Chondrocyte (in vitro differentiated cells): ENCODE results near the gene GTPBP6. TPM values are rescaled to one million over a fixed set of nuclear protein-coding genes. Genes with fewer than 3 reads are reported as not detected.
"Not testable (repeated sequence)": the region's sequence is repeated elsewhere in the genome, so short reads cannot be mapped to it uniquely, and the experiment has no call there.

Experiments used
- DNase-seq: peaks from one replicate; pipeline ENCODE4 v3.0.0; 2021; ENCODE audit warnings: mixed read lengths, low spot score
- H3K27ac Mint-ChIP-seq: one replicate; pipeline ENCODE4 v1.8.0; 2021; ENCODE audit warnings: mild to moderate bottlenecking, moderate library complexity, mixed read lengths; ENCODE audit not compliant: unreplicated experiment
- H3K27me3 Mint-ChIP-seq: 2 replicates; pipeline ENCODE4 v1.8.0; 2021; ENCODE audit warnings: low read depth, mixed read lengths
- H3K36me3 Mint-ChIP-seq: 2 replicates; pipeline ENCODE4 v1.8.0; 2021; ENCODE audit warnings: low read depth, mixed read lengths
- H3K4me1 Mint-ChIP-seq: 2 replicates; pipeline ENCODE4 v1.8.0; 2021; ENCODE audit warnings: low read depth, mild to moderate bottlenecking, mixed read lengths
- H3K4me3 Mint-ChIP-seq: one replicate; pipeline ENCODE4 v1.8.0; 2021; ENCODE audit warnings: mild to moderate bottlenecking, moderate library complexity, mixed read lengths; ENCODE audit not compliant: unreplicated experiment
- H3K9me3 Mint-ChIP-seq: 2 replicates; pipeline ENCODE4 v1.8.0; 2021; ENCODE audit warnings: low read depth, mixed read lengths
- CTCF ChIP-seq: fragments of 200-600 bp; sonication (generic); IDR thresholded peaks from 2 replicates; pipeline ENCODE4 v1.5.0; 2021; ENCODE audit warnings: antibody characterized with exemption, mild to moderate bottlenecking, moderate library complexity
- total RNA-seq: library from RNA; stranded (reverse); gene quantifications from 3 replicates; pipeline ENCODE4 v1.2.1, GENCODE V29; 2021

The GTPBP6 gene
- total RNA-seq, 1 donor from 2014 or later = 37.6 TPM

GRCh38 chrX:267771-268261 is 50.8 kb downstream of the GTPBP6 start:
- Mint-ChIP-seq H3K4me1 (no peaks in the 10 kb centered on the region), H3K9me3 (no peaks in the 10 kb centered on the region), H3K27ac (no peak overlapping the region), H3K4me3 (no peak overlapping the region), H3K27me3 (no peaks in the 10 kb centered on the region), H3K36me3 (no peaks in the 10 kb centered on the region)
- no peak for TF ChIP-seq CTCF
- DNase-seq = peak; percentile 81

GRCh38 chrX:265502-265901 is 53.1 kb downstream of the GTPBP6 start:
- TF ChIP-seq CTCF = no peak
- Mint-ChIP-seq H3K36me3 (no peaks in the 10 kb centered on the region), H3K27me3 (no peaks in the 10 kb centered on the region), H3K27ac (no peak overlapping the region), H3K4me3 (no peak overlapping the region), H3K4me1 (peaks cover 4% of the 10 kb centered on the region), H3K9me3 (no peaks in the 10 kb centered on the region)
- DNase-seq = peak; percentile 34

GRCh38 chrX:264634-265455 is 53.8 kb downstream of the GTPBP6 start:
- Mint-ChIP-seq H3K9me3 (no peaks in the 10 kb centered on the region), H3K27me3 (no peaks in the 10 kb centered on the region), H3K4me1 (peaks cover 6% of the 10 kb centered on the region), H3K36me3 (no peaks in the 10 kb centered on the region), H3K27ac (no peak overlapping the region), H3K4me3 (no peak overlapping the region)
- peak; percentile 22 for DNase-seq
- TF ChIP-seq CTCF = no peak

GRCh38 chrX:264006-264405 is 54.6 kb downstream of the GTPBP6 start:
- H3K4me1 Mint-ChIP-seq, H3K27ac Mint-ChIP-seq, H3K27me3 Mint-ChIP-seq, H3K9me3 Mint-ChIP-seq, H3K4me3 Mint-ChIP-seq, H3K36me3 Mint-ChIP-seq: not testable (repeated sequence)
- peak; percentile 68 for DNase-seq

GRCh38 chrX:262381-262909 is 56.2 kb downstream of the GTPBP6 start:
- Mint-ChIP-seq H3K27ac (no peak overlapping the region), H3K36me3 (no peaks in the 10 kb centered on the region), H3K9me3 (no peaks in the 10 kb centered on the region), H3K4me3 (no peak overlapping the region), H3K4me1 (peaks cover 8% of the 10 kb centered on the region), H3K27me3 (no peaks in the 10 kb centered on the region)
- peak; percentile 48 for DNase-seq
- no peak for TF ChIP-seq CTCF
